Activated CD4-positive, alpha-beta T cell treated with anti-CD3 and anti-CD28 coated beads, Interleukin-2, Interleukin-4, amounts not matched to agents 100 ng/mL and 50 ng/mL, durations not matched to agents 16 hours and 8 hours (primary cell): ENCODE measurements around the gene RFC1.
A peak's percentile ranks its signal among the peaks of the same experiment; 100 is the strongest.
"Not testable (repeated sequence)": the region's sequence is repeated elsewhere in the genome, so short reads cannot be mapped to it uniquely, and the experiment has no call there.

ENCODE experiments used
- DNase-seq: peaks from one replicate; pipeline ENCODE4 v3.0.0-alpha.2; 2020; ENCODE audit warnings: low spot score

The RFC1 gene

DNA sequence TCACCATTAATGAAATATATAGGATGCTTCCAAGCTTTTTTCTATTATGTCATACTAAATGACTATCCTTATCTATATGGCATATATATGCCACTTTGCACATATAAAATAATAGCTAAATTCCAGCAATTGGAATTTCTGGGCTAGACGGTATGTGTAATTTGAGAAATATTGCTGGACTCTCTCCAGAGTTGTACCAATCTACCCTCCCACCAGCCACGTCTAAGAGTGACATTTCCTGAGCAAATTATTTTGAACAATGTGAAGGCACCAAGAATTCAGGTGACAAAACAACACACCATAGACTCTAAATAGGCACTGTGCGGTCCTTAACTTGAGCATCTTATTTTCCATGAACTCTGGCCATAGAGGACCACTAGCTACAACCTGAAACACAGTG is 62.3 kb downstream of the RFC1 start:
- no peak for DNase-seq

DNA sequence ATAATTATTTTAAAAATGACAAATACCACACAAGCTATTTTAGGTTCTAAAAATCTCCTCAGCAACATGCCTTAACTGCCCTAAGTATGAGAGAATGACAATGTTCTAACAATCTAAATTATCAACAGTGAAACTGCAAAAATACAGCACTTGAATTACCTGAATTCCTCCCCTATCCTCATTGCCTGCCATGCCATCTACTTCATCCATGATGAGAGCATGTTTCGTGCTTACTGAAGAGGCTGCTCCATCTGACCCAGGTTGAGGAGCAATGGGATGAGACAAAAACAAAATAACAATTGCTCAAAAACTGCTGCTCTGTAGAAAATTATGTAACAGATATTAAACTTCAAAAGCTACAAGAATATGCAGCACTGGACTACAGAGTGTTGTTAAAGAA is 63.3 kb downstream of the RFC1 start:
- no peak for DNase-seq

DNA sequence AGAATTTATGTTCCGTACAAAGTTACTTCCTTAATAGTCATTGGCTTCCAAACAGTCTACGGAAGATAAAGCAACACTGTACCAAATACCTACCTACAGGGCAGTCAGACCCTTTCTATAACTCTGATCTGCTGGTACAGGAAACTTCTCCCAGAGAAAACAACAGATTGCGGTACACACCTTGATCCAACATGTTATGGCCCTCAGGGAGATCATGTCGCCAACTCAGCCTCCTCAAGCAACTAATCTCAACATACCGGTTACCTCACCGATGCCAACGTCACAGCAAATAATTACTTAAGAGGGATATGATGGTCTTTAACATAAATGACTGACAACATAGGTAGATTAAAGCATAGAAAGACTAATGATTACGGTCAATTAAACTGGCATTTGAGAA is 70.4 kb downstream of the RFC1 start:
- DNase-seq = no peak

DNA sequence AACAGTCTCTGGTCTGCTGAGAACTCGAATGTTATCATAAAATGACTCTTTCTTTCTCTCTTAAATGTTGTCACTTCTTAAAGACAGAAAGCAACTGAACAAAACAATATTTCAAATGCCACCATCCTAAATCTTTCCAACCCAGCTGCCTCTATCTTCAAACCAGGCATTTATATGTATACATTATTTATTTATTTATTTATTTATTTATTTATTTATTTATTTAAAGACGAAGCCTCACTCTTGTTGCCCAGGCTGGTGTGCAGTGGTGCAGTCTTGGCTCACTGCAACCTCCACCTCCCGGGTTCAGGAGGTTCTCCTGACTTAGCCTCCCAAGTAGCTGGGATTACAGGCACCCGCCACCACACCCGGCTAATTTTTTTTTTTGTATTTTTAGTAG is 73.7 kb downstream of the RFC1 start:
- not testable (repeated sequence) for DNase-seq

DNA sequence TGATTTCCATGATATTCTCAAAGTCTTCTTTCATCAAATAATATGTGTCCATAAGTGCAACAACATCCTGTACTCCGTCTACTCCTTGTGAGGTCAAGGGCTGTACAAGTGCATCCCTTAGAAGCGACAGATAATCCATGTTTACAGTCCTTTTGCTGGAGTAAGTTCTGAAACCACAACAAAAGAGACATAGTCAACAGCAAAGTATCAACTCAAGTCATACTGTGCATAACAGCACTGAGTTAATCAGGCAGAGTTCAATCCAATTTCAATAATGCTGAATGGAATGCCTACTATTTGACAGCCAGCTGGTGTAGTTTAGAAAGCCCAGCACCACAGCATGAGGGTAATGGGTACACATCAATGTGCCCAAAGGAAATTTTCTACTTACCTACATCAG is 74.5 kb downstream of the RFC1 start:
- peak; percentile 24 for DNase-seq

DNA sequence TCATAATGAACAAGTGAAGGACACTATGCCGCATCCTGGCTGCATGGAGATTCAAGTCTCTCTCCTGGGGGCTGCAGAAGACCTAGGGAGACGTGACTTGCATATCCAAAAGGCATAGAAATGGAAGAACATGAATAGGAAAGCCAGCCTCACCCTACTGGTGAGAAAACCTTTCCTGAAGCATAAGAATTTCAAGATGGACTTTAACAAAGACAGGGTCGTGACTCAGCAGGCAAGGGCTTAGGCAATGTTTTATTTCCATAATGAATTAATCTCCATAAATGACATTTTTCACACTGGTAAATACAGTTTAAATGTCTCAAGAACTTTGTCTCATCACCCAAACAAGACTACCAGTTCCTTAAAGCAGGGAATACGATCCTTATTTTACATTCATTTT is 78.9 kb downstream of the RFC1 start:
- DNase-seq = no peak

DNA sequence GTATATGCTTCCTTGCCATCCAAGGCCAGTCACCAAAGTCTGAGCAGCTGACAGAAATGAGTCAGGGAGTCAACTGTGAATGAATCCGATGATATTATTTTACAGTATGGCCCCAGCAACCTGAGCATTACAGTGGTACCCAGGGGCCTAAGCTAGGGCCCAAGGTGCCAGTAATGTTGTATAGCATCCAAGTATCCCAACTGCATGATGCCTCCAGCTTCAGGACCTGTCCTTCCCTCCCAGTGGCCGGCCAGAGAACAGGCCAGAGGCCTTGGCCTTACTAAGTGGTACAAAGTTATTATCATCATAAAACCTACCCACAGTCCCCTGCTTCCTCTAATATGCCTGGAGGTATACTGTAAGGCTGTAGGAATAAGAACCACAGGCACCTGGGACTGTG is 79.9 kb downstream of the RFC1 start:
- DNase-seq = no peak

DNA sequence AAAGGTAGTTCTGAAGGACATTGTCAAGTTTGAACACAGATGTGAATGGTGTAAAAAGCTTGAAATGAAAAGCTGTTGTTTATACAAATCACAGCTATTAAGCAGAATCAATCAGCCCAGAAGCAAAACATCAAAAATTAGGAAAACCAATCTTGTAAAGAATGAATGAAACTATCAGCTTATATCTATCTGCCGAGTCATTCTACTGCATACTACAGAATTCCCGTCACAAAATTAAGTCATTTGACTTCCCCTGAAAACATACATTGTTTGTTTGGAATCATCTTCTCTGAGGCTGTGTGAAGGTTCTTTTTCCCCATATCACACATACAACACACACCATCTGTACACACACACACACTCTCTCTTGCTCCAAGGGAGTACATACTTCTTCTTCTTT is 80.3 kb downstream of the RFC1 start:
- no peak for DNase-seq

DNA sequence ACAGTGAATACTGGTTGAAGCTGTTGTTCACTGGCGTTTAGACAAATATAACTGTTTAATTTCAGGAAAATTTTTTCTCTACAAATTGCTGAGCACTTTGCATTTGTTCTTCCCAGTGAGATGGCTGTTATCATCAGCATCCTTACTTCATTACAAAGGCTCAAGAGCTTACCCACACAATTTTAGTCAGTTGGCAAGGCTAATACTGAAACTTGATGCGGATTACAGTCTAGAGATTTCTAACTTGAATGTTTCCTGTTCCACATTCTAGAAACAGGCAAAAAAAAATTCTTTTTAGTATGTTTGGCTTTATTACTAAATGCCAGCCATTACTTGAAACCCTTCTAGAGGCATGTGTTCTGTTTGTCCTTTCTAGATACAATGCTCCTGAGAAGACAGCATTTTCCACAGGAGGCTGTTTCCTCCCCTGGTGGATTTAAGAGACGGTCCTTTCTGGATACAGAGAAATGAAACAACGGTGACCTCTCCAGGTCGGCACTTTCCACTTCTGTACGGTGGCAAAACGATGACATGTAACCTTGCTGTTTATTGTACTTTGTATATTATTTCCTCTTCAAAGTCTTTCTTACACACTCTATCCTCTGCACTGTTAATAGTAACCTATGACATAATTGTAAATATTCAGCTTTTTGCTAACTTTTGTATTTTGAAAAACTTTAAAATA is 80.9 kb downstream of the RFC1 start:
- peak; percentile 60 for DNase-seq

DNA sequence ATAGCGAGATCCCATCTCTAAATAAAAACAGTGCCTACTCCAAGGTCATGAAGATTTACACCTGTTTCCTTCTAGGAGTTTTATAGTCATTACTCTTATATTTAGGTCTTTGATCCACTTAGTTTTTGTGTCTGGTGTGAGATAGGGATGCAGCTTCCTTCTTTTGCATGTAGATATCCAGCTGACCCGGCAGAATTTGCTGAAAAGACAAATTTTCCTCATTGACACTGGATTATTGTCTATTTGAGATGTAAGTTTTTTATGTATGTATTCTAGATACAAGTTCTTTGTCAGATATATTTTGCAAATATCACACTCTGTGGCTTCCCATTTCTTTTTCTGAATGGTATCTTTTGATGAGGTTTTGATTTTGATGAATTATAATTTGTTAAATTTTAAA is 85.4 kb downstream of the RFC1 start:
- DNase-seq = no peak

DNA sequence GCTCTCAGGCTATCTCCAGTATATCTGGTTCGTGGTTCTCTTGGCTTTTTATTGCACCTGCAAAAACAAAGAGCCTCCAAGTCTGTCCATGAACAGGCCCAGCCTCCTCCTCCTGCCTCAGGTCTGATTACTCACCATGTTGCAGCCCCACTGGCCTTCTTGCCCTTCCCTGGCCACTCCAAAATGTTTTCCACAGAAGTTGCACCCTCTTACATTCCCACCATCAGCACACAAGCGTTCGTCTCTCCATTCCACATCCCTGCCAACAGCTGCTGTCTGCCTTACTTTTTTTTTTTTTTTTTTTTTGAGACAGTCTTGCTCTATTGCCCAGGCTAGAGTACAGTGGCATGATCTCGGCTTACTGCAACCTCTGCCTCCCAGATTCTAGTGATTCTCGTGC is 86.7 kb downstream of the RFC1 start:
- no peak for DNase-seq

DNA sequence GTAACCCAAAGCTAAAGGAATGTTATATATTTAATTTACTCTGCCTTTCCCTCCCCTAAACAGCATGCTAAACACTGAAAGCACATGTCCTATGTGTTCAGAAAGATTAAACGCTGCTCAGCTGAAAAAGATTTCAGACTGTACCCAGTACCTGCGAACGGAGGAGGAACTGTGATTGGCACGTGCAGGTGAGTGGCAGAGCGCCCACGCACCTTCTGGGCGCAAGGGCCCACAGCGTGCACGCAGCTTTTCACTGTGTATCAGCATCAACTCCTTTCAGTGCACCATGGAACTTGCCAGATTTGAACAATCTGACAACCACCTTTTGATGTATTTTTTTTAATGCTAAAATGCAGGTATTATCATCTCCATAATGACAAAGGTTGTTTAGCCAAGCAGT is 87.7 kb downstream of the RFC1 start:
- DNase-seq = no peak

DNA sequence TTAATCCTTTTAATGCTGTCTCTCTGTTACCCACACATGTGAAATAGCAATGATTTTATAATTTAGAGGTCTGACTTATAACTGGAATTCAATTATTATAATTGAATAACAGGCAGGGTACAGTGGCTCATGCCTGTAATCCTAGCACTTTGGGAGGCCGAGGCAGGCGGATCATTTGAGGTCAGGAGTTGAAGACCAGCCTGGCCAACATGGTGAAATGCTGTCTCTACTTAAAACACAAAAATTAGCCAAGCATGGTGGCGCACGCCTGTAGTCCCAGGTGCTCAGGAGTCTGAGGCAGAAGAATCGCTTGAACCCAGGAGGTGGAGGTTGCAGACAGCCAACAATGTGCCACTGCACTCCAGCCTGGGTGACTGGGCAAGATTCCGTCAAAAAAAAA is 88.5 kb downstream of the RFC1 start:
- DNase-seq = not testable (repeated sequence)

- DNase-seq = no peak
Observed at GRCh38 chr4:39274503-39274902, 91.7 kb downstream of the RFC1 start.

DNA sequence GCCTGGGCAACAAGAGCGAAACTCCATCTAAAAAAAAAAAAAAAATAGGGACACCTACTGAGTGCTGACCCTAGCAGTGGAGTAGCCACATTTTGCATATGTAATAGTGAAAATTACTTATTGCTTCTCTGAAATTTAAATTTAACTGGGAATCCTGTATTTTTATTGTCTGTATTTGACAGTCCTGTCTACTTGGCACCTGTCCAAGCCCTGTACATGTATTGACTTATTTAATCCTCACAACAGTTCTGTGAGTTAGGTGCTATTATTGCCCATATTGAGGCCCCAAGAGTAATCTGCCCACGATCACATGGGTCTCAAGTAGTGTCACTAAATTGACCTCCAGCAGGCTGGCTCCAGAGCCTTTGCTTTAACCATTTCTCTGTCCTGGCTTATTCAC is 102.3 kb downstream of the RFC1 start:
- no peak for DNase-seq

GRCh38 chr4:39259571-39260330 is 106.4 kb downstream of the RFC1 start:
- no peak for DNase-seq

GRCh38 chr4:39256436-39256835 is 109.7 kb downstream of the RFC1 start:
- no peak for DNase-seq

GRCh38 chr4:39255871-39256270 is 110.3 kb downstream of the RFC1 start:
- no peak for DNase-seq

DNA sequence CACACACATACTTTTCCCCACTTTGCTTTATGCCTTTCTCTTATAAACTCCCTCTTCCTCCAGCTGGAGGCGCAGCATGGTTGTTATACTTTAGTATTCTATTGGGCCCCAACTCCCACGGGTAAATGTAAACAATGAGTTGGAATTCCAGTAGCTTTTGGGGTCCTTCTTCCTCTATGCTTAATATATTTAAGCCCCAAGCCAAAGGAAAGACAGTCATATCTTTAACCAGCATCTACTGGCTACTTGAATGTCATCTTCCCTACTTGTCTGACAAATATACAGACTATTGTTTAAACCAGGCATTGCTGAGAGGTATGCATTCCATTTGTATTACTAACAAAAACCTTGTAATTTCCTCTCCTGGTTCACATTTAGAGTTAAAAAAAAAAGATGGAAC is 110.9 kb downstream of the RFC1 start:
- DNase-seq = no peak

- DNase-seq = no peak
Observed at GRCh38 chr4:39243462-39243861, 122.7 kb downstream of the RFC1 start.
